ENCODE measurements around the gene JPT2. TPM values are rescaled to one million over a fixed set of nuclear protein-coding genes. Genes with fewer than 3 reads are reported as not detected.

JPT2 gene
- total and polyA plus RNA-seq, 2 experiments from 2014 or later = 43.8 to 139 TPM

DNA sequence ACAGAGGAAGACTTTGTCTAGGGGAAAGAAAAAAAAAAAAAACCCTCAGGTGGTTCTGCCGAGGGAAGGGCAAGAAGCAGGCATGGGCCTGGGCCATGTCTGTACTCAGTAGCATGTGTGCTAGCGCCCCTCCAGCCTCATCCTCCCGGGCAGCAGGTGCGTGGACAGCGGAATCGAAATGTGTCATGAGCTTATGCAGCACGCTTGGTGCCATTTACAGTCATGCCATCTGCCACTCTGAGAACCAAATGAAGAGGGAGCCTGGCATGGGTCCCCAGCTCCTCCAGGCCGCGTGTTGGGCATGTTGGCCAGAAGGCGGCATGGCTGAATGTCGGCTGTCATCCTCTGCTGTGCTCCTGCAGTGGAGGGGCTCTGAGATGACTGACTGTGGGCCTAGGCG, 34.6 kb upstream of the JPT2 start:
- Histone ChIP-seq H3K79me2 (replicated peaks; ENCODE audit: insufficient read depth) (no peaks in the 10 kb centered on the region), H3K9me2 (ENCODE audit: insufficient read depth) (no peaks in the 10 kb centered on the region), H4K20me1 (replicated peaks; ENCODE audit: insufficient read depth) (peaks cover 17% of the 10 kb centered on the region), H3K36me3 (ENCODE audit: insufficient read depth) (peaks cover 3% of the 10 kb centered on the region), H3K27ac (ENCODE audit: low read depth) (no peak overlapping the region), H2AFZ (no peak overlapping the region), H3F3A (replicated peaks; ENCODE audit: low read depth) (no peaks in the 10 kb centered on the region), H3K4me2 (no peak overlapping the region), H3K4me1 (ENCODE audit: insufficient read depth) (no peaks in the 10 kb centered on the region), H3K4me3 (no peak overlapping the region), H3K27me3 (ENCODE audit: insufficient read depth) (no peaks in the 10 kb centered on the region)
- Mint-ChIP-seq H3K36me3 (ENCODE audit: low read depth) (peaks cover 60% of the 10 kb centered on the region), H3K27ac (no peak overlapping the region), H3K4me1 (no peaks in the 10 kb centered on the region; the same call in 2 of the 3 replicates), H3K9me3 (no peaks in the 10 kb centered on the region), H3K4me3 (no peak overlapping the region), H3K27me3 (ENCODE audit: insufficient read depth, low read depth, poor library complexity) (peaks cover 5% of the 10 kb centered on the region)
- ATAC-seq (no peak), DNase-seq (ENCODE audit: low spot score) (no peak)
- no peak for TF ChIP-seq CREB1 (CRISPR knock-in tag; IDR thresholded peaks at IDR 0.05; ENCODE audit: low read depth)
- no peak for TF ChIP-seq JUNB (IDR thresholded peaks at IDR 0.05; ENCODE audit: unreplicated experiment)
- TF ChIP-seq POLR2AphosphoS5 (IDR thresholded peaks at IDR 0.05; ENCODE audit: low read depth) = no peak
- TF ChIP-seq EZH2phosphoT487 (IDR thresholded peaks at IDR 0.05; ENCODE audit: unreplicated experiment) = no peak
- no peak for TF ChIP-seq EZH2 (IDR thresholded peaks at IDR 0.05; ENCODE audit: low read depth, unreplicated experiment)
- TF ChIP-seq ZNF462 (CRISPR knock-in tag; IDR thresholded peaks at IDR 0.05) = no peak
- no peak for TF ChIP-seq STAT1 (IDR thresholded peaks at IDR 0.05; ENCODE audit: unreplicated experiment)
- TF ChIP-seq REST (IDR thresholded peaks at IDR 0.05; ENCODE audit: unreplicated experiment) = no peak
- TF ChIP-seq NANOG (IDR thresholded peaks at IDR 0.05; ENCODE audit: borderline replicate concordance) = no peak
- TF ChIP-seq ZNF114 (CRISPR knock-in tag; IDR thresholded peaks at IDR 0.05) = no peak
- TF ChIP-seq, protein P1, sequence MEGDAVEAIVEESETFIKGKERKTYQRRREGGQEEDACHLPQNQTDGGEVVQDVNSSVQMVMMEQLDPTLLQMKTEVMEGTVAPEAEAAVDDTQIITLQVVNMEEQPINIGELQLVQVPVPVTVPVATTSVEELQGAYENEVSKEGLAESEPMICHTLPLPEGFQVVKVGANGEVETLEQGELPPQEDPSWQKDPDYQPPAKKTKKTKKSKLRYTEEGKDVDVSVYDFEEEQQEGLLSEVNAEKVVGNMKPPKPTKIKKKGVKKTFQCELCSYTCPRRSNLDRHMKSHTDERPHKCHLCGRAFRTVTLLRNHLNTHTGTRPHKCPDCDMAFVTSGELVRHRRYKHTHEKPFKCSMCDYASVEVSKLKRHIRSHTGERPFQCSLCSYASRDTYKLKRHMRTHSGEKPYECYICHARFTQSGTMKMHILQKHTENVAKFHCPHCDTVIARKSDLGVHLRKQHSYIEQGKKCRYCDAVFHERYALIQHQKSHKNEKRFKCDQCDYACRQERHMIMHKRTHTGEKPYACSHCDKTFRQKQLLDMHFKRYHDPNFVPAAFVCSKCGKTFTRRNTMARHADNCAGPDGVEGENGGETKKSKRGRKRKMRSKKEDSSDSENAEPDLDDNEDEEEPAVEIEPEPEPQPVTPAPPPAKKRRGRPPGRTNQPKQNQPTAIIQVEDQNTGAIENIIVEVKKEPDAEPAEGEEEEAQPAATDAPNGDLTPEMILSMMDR (conservative IDR thresholded peaks at IDR 0.05; ENCODE audit: low read depth in 2 of 2) = no peak
- TF ChIP-seq, protein P2, sequence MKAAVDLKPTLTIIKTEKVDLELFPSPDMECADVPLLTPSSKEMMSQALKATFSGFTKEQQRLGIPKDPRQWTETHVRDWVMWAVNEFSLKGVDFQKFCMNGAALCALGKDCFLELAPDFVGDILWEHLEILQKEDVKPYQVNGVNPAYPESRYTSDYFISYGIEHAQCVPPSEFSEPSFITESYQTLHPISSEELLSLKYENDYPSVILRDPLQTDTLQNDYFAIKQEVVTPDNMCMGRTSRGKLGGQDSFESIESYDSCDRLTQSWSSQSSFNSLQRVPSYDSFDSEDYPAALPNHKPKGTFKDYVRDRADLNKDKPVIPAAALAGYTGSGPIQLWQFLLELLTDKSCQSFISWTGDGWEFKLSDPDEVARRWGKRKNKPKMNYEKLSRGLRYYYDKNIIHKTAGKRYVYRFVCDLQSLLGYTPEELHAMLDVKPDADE (IDR thresholded peaks at IDR 0.05) = no peak
- TF ChIP-seq ZNF331 (CRISPR knock-in tag; IDR thresholded peaks at IDR 0.05; ENCODE audit: low read depth) = no peak
